DOHH2 (cell line): ENCODE measurements around the gene COX7A2L.

Source experiments
- CTCF ChIP-seq: fragments of 200-600 bp; sonication (generic); IDR thresholded peaks from one replicate; pipeline ENCODE4 v1.5.1; 2014; ENCODE audit warnings: antibody characterized with exemption, mild to moderate bottlenecking, low read depth, low read length; ENCODE audit not compliant: poor library complexity, severe bottlenecking
- EZH2phosphoT487 ChIP-seq: fragments of 200-600 bp; sonication (generic); IDR thresholded peaks from 2 replicates; pipeline ENCODE4 v1.6.1; 2017; ENCODE audit warnings: borderline replicate concordance, mild to moderate bottlenecking, antibody characterized with exemption, low read length, moderate library complexity, mixed read lengths

GRCh38 chr2:42331569-42332284 is 29.3 kb downstream of the COX7A2L start:
- TF ChIP-seq CTCF (no peak), EZH2phosphoT487 (no peak)
